Sigmoid colon (tissue), 7 donors: ENCODE results near the gene GMPR2. TPM values are rescaled to one million over a fixed set of nuclear protein-coding genes. Genes with fewer than 3 reads are reported as not detected.

Source experiments
- DNase-seq: peaks from one replicate; pipeline ENCODE4 v3.0.0-alpha.2; 2019
- H3K27ac ChIP-seq, 4 donors: fragments of 200-600 bp; sonication (generic); one replicate each; pipeline ENCODE4 v1.5.1; 2016 to 2019; ENCODE audit warnings: mild to moderate bottlenecking in 1 of 4
- H3K27me3 ChIP-seq, 3 donors: fragments of 200-600 bp; sonication (generic); one replicate each; pipeline ENCODE4 v1.5.1; 2019; ENCODE audit warnings: mild to moderate bottlenecking in 1 of 3
- H3K36me3 ChIP-seq, 4 donors: fragments of 200-600 bp; sonication (generic); one replicate each; pipeline ENCODE4 v1.5.1; 2016 to 2019
- H3K4me1 ChIP-seq, 4 donors: fragments of 200-600 bp; sonication (generic); one replicate each; pipeline ENCODE4 v1.5.1; 2017 to 2019
- H3K4me3 ChIP-seq, 4 donors: fragments of 200-600 bp; sonication (generic); one replicate each; pipeline ENCODE4 v1.5.1; 2017 to 2019; ENCODE audit warnings: mild to moderate bottlenecking in 2 of 4, moderate library complexity in 1 of 4
- H3K9me3 ChIP-seq, 4 donors: fragments of 200-600 bp in 3 of 4; sonication (generic) in 3 of 4; one replicate each; pipeline versions ENCODE4 v1.5.1 to v1.6.1; 2013 to 2019
- EP300 ChIP-seq, 4 donors: sonication (generic); formaldehyde crosslinking; IDR thresholded peaks; one replicate each; pipeline ENCODE4 v1.6.1; 2017; ENCODE audit warnings: antibody characterized with exemption in 4 of 4
- POLR2A ChIP-seq, 2 donors: fragments of 450-650 bp; IDR thresholded peaks; one replicate each; pipeline ENCODE4 v1.6.1; 2016; ENCODE audit warnings: antibody characterized with exemption in 2 of 2, mild to moderate bottlenecking in 2 of 2, moderate library complexity in 2 of 2
- POLR2AphosphoS5 ChIP-seq, 4 donors: sonication (generic); formaldehyde crosslinking; IDR thresholded peaks; one replicate each; pipeline ENCODE4 v1.6.1; 2017; ENCODE audit warnings: antibody characterized with exemption in 4 of 4
- WGBS, 2 donors: extraction: QIAGEN DNeasy Blood & Tissue Kit; methylation state at CpG; one replicate each; pipeline ENCODE4 v1.1.7; 2013; 5-methylcytosine and 5-hydroxymethylcytosine counted together
- intact Hi-C: fragments of 100-400 bp; cut with DNase I; formaldehyde crosslinking; loops from one replicate; pipeline ENCODE4 v1.15.1; 2023
- polyA plus RNA-seq, 3 donors: library from polyadenylated mRNA; stranded (reverse); fragments of 200-250 nt; gene quantifications; one replicate each; pipeline ENCODE4 v1.2.3, GENCODE V29; 2013
- total RNA-seq, 4 donors: library from RNA; depleted of rRNA; stranded (reverse); fragments of >200 nt; gene quantifications; one replicate each; pipeline ENCODE4 v1.1.0, GENCODE V29; 2016
- TF ChIP-seq, protein P1 (sequence below), 4 experiments: fragments of 450-650 bp in 3 of 4; fragments of 200-600 bp in 1 of 4; IDR thresholded peaks; one replicate each; pipeline ENCODE4 v1.5.1; 2016 to 2019; ENCODE audit warnings: antibody characterized with exemption in 4 of 4, mild to moderate bottlenecking in 3 of 4, moderate library complexity in 2 of 4
- donor health status: healthy with polysubstance abuse.
- donor health status: Bipolar disorder and iron deficiency.
- donor health status: healthy.

Gene GMPR2
- total and polyA plus RNA-seq, 7 donors, result 44.3 to 97.1 (median 56.5) TPM

DNA sequence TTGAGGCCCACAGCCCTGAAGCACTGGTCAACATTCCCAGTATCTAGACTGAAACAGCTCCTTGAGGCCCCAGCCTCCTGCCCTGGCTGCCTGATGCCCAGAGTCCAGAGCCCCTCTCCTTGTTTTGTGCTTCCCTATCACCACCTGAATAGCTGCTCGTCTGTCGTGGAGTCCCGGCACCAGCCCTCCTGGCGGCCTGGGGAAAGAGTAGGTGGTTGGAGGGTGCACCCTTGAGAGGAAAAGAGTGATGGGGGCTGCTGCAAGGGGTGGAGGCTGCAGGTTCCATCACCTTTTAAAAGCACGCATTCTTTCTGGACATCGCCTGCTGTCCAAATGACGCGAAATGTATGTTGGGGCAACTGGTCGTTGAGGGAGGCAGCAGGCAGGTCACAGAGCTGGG, 35.5 kb downstream of the GMPR2 start:
- H3K4me3 ChIP-seq, result no peak overlapping the region
- intact Hi-C loops, result no loop called here
- no peak for DNase-seq
- H3K27me3 ChIP-seq, result no peaks in the 10 kb centered on the region
- H3K4me1 ChIP-seq, result peaks cover 0 to 10% (median 7%) of the 10 kb centered on the region in 4 donors
- TF ChIP-seq POLR2AphosphoS5 (IDR thresholded peaks at IDR 0.05) (no peak), EP300 (IDR thresholded peaks at IDR 0.05) (no peak), POLR2A (IDR thresholded peaks at IDR 0.05) (no peak)
- TF ChIP-seq, protein P1, sequence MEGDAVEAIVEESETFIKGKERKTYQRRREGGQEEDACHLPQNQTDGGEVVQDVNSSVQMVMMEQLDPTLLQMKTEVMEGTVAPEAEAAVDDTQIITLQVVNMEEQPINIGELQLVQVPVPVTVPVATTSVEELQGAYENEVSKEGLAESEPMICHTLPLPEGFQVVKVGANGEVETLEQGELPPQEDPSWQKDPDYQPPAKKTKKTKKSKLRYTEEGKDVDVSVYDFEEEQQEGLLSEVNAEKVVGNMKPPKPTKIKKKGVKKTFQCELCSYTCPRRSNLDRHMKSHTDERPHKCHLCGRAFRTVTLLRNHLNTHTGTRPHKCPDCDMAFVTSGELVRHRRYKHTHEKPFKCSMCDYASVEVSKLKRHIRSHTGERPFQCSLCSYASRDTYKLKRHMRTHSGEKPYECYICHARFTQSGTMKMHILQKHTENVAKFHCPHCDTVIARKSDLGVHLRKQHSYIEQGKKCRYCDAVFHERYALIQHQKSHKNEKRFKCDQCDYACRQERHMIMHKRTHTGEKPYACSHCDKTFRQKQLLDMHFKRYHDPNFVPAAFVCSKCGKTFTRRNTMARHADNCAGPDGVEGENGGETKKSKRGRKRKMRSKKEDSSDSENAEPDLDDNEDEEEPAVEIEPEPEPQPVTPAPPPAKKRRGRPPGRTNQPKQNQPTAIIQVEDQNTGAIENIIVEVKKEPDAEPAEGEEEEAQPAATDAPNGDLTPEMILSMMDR (IDR thresholded peaks at IDR 0.05), result no peak
- H3K27ac ChIP-seq, result no peak overlapping the region
- H3K36me3 ChIP-seq, result peaks cover 0 to 39% (median 0%) of the 10 kb centered on the region in 4 donors
- 95% methylated on average over 9 of the region's 9 CpGs for WGBS, 2 donors
- no peaks in the 10 kb centered on the region for H3K9me3 ChIP-seq

DNA sequence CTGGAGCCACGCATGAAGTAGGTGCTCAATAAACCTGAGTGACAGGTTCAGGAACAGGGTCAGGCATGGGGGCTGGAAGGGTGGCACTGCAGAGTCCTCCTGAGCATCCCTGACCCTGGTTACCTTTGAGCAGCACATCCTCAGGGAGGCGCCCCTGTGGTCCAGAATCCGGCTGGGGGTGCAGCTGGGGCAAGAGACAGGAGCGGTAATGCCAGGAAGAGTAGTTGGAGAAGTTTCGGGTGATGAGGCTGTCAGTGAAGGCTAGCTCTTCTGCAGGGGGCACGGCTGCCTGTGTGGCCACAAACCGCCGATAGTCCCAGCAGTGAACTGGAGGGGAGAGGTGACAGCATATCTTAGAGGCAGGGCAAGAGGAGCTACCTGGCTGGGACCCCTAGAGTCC, 36.6 kb downstream of the GMPR2 start:
- intact Hi-C loops, result no loop called here
- Histone ChIP-seq H3K27ac (no peak overlapping the region), H3K4me3 (no peak overlapping the region), H3K4me1 (peaks cover 0 to 10% (median 7%) of the 10 kb centered on the region in 4 donors), H3K9me3 (no peaks in the 10 kb centered on the region), H3K36me3 (peaks cover 0 to 39% (median 0%) of the 10 kb centered on the region in 4 donors), H3K27me3 (no peaks in the 10 kb centered on the region)
- no peak for DNase-seq
- TF ChIP-seq EP300 (IDR thresholded peaks at IDR 0.05) (no peak), POLR2A (IDR thresholded peaks at IDR 0.05) (no peak)
- TF ChIP-seq, protein P1 (IDR thresholded peaks at IDR 0.05), result no peak
- 96% methylated on average over 8 of the region's 8 CpGs for WGBS, 2 donors

DNA sequence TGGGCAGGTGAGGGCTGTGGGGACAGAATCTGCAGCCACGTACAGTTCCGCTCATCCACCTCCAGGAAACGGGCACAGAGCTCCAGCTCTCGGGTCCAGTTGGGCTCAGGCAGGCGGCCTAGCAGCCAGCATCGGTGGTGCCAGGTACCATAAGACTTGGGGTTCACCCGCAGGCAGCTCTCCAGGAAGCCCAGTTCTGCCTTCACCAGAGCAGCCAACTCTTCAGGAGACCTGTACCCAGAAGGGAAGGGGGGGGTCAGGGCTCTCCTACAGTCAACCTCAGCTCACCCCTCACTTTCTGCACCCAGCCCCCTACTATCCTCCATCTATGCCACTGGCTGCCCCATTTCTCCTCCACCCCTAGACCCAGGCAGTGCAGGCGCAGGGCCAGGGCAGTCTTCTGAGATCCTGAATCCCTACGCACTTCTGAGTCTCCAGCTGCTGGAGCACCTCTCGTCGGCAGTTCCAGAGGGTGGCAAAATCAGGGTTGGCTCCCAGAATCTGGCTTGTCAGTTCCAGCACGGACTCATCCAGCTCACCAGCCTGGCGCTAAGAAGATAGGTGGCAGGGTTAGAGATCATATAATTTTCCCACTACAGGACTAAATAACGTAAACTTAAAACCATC, 37.3 kb downstream of the GMPR2 start:
- Histone ChIP-seq H3K27ac (no peak overlapping the region), H3K4me3 (no peak overlapping the region), H3K9me3 (no peaks in the 10 kb centered on the region), H3K4me1 (peaks cover 0 to 10% (median 7%) of the 10 kb centered on the region in 4 donors), H3K27me3 (no peaks in the 10 kb centered on the region), H3K36me3 (peaks cover 0 to 39% (median 0%) of the 10 kb centered on the region in 4 donors)
- TF ChIP-seq POLR2A (IDR thresholded peaks at IDR 0.05) (no peak), EP300 (IDR thresholded peaks at IDR 0.05) (no peak), POLR2AphosphoS5 (IDR thresholded peaks at IDR 0.05) (no peak)
- TF ChIP-seq, protein P1 (IDR thresholded peaks at IDR 0.05), result no peak
- DNase-seq, result no peak
- intact Hi-C loops, result no loop called here
- 96 to 97% methylated on average over 14 of the region's 14 CpGs for WGBS, 2 donors

DNA sequence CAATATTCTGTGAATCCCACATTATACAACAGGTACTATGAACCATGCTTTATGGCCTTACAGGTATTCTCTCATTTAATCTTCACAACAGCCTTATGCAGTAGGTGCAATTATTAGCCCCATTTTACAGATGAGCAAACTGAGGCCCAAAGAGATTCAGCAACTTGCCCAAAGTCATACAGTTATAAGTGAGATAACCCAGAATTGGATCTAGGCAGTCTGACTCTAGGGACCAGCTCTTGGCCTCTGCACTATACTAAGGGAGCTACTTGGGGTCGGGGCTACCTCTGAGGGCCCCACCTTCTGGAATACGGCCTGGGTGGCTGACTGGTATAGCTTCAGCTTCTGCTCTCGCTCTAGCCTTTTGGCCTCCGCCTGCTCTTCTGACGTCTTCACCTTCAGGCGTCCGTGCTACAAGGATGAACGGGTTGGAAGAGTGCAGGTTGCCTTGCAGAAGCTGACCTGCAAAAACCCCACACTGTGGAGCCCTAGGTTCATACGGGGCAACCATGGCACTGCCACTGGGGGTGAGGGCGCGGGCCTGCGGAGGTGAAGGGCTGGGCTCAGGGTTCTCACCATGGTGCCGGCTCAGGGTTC, 37.9 kb downstream of the GMPR2 start:
- peak overlapping the region; percentile 75 to 96 (median 82) for H3K4me3 ChIP-seq
- DNase-seq, result no peak
- intact Hi-C loops, result loop anchor here (1.0 kb wide), 1 partner anchor 27 kb away; no protein-coding TSS in a partner anchor
- H3K27me3 ChIP-seq, result no peaks in the 10 kb centered on the region
- peaks cover 0 to 36% (median 0%) of the 10 kb centered on the region in 4 donors for H3K36me3 ChIP-seq
- 6 to 14% methylated on average over 13 of the region's 13 CpGs for WGBS, 2 donors
- peak overlapping the region; percentile 94 to 99 (median 96) for H3K27ac ChIP-seq
- H3K4me1 ChIP-seq, result peaks cover 0 to 10% (median 7%) of the 10 kb centered on the region in 4 donors
- TF ChIP-seq POLR2A (IDR thresholded peaks at IDR 0.05), result no peak
- H3K9me3 ChIP-seq, result no peaks in the 10 kb centered on the region

DNA sequence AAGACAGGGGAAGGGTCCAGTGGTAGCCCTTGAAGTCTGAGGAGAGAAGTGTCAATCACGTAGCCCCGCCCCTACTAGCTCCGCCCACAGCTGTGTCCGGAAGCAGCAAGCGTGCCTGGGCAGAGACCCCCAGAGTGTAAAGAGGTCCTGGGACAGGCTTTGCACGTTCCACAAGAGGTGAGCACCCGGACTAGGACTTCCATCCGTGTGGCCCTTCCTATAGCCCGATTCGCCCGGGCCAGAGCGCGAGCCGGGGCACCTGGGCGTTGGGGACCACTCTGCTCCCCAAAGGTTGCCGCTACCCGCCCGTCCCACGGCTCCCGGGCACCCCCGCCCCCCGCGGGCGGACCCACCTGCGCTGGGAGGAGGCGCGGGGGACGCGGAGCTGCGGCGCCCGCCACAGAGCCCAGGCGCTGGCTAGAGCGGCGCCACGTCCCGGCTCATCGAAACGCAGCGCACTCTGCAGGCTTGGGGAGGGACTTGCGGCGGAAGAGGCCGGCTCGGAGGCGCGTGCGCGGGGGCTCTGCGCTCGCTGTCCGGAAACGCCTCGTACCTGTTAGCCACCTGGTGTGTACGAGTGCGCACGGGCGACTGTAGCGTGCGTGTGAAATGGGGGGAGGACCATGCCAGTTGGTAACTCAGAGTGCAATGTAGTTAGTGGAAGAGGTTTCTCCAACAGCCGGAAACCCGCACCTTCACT, 38.6 kb downstream of the GMPR2 start, which contains the start of gene RABGGTA:
Gene RABGGTA, minus strand, starts transcription at position 464 of the 700 bp plus-strand sequence. CDS start 482 bp downstream, outside the sequence.
- peak; percentile 15 to 31 for TF ChIP-seq POLR2A (IDR thresholded peaks at IDR 0.05)
- no peak for TF ChIP-seq EP300 (IDR thresholded peaks at IDR 0.05)
- peak; percentile 23 to 73 (median 60) for TF ChIP-seq POLR2AphosphoS5 (IDR thresholded peaks at IDR 0.05)
- TF ChIP-seq, protein P1 (IDR thresholded peaks at IDR 0.05), result peak; percentile 33 to 78 (median 43)
- intact Hi-C loops, result loop anchor here (1.0 kb wide), 1 partner anchor 28 kb away; no protein-coding TSS in a partner anchor
- H3K4me3 ChIP-seq, result peak within 1 kb of the TSS; percentile 75 to 96 (median 82)
- DNase-seq, result peak; percentile 91
- no peaks in the 10 kb centered on the region for H3K27me3 ChIP-seq
- H3K9me3 ChIP-seq, result no peaks in the 10 kb centered on the region
- H3K4me1 ChIP-seq, result peaks cover 0 to 10% (median 7%) of the 10 kb centered on the region in 4 donors
- peaks cover 0 to 29% (median 0%) of the 10 kb centered on the region in 4 donors for H3K36me3 ChIP-seq
- 0 to 1% methylated on average over 61 of the region's 61 CpGs for WGBS, 2 donors
- peak within 1 kb of the TSS; percentile 94 to 99 (median 96) for H3K27ac ChIP-seq
